Measurements from ENCODE around the gene ASF1B.

Gene ASF1B

GRCh38 chr19:14073261-14073924 is 63.0 kb downstream of the ASF1B start:
- DNase-seq (ENCODE audit: low spot score) = no peak
- H3K27ac ChIP-seq = peak overlapping the region; percentile 85 to 97
- TF ChIP-seq CTCF (IDR thresholded peaks at IDR 0.05) = peak; percentile 28
- H3K4me3 ChIP-seq = peak overlapping the region; percentile 83

- H3K27ac ChIP-seq = peak within 1 kb of the TSS; percentile 85 to 97
- TF ChIP-seq CTCF (IDR thresholded peaks at IDR 0.05) = no peak
- DNase-seq (ENCODE audit: low spot score) = no peak
- H3K4me3 ChIP-seq = peak within 1 kb of the TSS; percentile 83
Measured at GRCh38 chr19:14072535-14073260, 63.7 kb downstream of the ASF1B start, which contains the start of gene MISP3. Gene MISP3 (plus strand): TSS chr19:14072786. CDS start chr19:14073310, 524 bp downstream.

GRCh38 chr19:14070268-14071050 is 65.9 kb downstream of the ASF1B start:
- H3K4me3 ChIP-seq = no peak overlapping the region
- TF ChIP-seq CTCF (IDR thresholded peaks at IDR 0.05) = no peak
- H3K27ac ChIP-seq = no peak overlapping the region
- no peak for DNase-seq (ENCODE audit: low spot score)
